HTERT RPE-1 (cell line): ENCODE results near the gene TUBB1.
"Not testable (repeated sequence)": the region's sequence is repeated elsewhere in the genome, so short reads cannot be mapped to it uniquely, and the experiment has no call there.

Experiments used
- in situ Hi-C: fragments of 300-500 bp; cut with MboI; formaldehyde crosslinking; loops from 4 replicates; pipeline ENCODE4 v1.14.3; 2020; ENCODE audit warnings: low sequenced_read_pairs

Gene TUBB1

DNA sequence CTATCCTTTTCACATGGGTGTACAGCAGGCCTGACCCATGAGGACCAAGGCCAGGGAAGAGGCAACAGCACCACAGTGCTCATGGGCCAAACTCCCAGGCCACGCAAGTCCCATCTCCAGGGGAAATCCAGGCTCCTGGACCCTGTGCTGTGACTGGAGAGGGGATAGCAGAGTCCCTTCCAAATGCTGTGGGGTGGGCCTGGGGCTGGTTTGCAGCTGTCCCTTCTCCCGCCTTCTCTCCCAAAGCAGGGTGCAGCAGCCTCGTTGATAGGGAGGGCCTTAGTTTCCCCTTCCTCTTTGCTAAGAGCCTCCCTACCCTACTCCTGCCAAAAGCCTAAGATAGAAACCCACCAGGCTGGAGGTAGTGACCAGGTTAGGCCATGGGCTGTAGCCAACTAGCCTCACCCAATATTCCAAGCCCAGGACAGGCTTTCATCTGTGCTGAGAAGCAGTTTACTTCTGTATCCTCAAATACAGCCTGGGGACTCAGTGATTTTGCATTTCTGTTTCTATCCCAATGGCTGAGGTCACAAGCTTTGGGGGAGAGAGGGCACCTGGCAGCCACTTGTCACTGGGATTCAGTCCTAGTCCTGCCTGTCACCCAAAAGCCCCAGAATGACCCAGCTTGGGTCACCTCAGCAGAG, 13.6 kb upstream of the TUBB1 start:
- in situ Hi-C loops, result no loop called here

- in situ Hi-C loops, result no loop called here
Measured at GRCh38 chr20:59006167-59006863, 12.9 kb upstream of the TUBB1 start.

- in situ Hi-C loops, result no loop called here
Measured at GRCh38 chr20:59006864-59007664, 12.2 kb upstream of the TUBB1 start, which contains the start of gene CTSZ. Gene CTSZ, minus strand, starts transcription at chr20:59007254. Its CDS starts 126 bp downstream, at chr20:59007128.

DNA sequence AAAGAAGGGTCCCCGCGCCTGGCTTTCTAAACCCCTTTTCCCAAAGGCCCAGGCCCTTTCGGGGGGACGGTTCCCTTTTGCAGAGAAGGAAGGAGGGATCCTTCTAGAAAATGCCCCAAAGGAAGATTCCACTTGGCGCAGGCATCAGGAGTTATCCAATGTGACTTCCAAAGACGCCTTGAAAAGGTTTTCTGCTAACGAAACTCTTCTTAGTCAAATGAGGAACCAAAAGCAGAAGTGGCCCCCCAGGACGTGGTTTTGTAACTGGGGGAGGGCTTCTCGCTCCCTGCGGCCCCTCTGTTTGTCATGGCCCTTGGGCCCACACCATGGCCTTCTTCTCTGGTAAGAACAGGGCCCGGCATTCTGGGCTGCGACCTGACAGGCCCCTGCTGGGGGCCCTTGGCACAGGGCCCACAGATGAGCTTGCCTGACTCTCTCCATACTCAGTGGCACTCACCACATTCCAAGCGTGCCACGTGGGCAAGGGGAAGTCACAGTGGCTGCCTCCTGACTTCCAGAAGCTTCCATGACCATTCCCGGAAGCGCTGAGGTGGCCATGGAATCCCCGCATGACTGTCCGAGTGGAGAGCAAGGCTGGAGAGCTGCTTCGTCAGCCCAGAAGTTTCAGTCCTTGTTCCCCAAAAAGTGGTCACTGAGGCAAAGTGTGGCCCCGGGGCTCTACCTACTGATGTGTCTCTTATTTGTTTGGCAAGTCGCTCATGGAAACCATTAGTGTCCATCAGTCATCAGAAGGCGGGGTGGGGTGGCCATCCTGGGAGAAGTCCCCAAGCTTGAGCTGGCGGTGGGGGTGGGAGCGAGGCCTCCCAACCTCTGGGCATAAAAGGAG, 11.3 kb upstream of the TUBB1 start:
- in situ Hi-C loops, result no loop called here

GRCh38 chr20:59008715-59009336, 10.4 kb upstream of the TUBB1 start:
- in situ Hi-C loops, result no loop called here

GRCh38 chr20:59010321-59010994, 8.8 kb upstream of the TUBB1 start:
- in situ Hi-C loops, result no loop called here

GRCh38 chr20:59010995-59011873, 8.0 kb upstream of the TUBB1 start:
- in situ Hi-C loops, result no loop called here

DNA sequence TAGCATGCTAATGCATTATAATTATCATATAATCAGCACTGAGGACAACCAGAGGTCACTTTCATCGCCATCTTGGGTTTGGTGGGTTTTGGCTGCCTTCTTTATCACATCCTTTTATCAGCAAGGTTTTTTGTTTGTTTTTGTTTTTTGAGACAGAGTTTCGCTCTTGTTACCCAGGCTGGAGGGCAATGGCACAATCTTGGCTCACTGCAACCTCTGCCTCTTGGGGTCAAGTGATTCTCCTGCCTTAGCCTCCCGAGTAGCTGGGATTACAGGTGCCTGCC, 7.4 kb upstream of the TUBB1 start:
- in situ Hi-C loops, result not testable (repeated sequence)

- in situ Hi-C loops, result no loop called here
Measured at GRCh38 chr20:59013031-59013951, 5.9 kb upstream of the TUBB1 start.

GRCh38 chr20:59013959-59014608, 5.1 kb upstream of the TUBB1 start:
- in situ Hi-C loops, result no loop called here

DNA sequence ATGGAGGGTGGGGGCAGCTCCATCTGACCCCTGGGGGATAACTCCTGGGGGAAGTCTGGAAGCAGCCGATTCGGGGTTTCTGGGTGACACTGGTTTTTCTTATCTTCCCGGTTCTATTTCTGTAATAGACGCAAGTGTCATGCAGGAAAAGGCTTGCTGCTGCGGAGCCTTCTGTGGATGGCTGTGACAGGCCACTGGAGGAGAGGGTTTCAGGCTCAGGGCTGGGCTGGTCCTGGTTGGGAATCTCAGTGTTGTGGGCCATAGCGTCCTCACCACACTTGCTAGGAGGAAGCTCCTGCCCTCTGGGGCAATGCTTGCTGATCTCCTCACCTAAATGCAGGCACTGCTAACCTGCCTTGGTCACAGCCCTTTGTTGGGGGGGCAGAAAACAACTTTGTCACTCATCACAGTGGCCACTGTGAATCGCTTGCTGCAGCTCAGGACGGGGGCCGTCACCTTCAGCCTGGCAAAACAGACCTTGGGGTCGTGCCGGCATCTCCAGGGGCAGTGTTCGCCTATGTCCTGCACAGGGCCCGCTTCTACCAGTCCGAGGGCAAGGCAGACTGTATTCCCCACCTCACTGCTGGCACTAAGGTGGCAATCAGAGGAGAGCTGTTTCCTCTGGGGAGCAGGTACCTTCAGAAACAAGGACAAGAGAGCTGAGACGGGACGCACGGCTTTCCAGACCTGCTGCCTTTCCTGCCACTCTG, 4.4 kb upstream of the TUBB1 start:
- in situ Hi-C loops, result no loop called here

DNA sequence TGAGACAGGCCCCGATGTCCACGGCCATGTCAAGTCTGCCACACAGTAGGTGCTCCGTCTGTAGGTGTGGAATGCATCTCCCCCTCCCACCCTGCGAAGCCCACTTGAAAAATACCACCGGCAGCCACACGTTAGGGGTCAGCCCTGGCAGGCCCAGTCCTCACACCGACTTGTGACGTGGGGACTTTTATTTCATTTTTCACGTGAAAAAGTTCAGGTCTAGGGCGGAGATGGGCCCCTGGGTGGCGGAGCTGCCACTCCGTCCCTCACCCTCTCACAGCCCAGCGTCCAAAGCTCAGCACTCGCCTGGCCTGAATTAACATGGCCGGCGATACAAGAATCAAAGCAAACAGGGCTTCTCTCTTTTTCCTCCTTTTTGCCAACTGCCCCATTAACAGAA, 3.8 kb upstream of the TUBB1 start:
- in situ Hi-C loops, result no loop called here

- in situ Hi-C loops, result no loop called here
Measured at GRCh38 chr20:59015812-59016711, 3.2 kb upstream of the TUBB1 start.

- in situ Hi-C loops, result no loop called here
Measured at GRCh38 chr20:59016795-59017492, 2.3 kb upstream of the TUBB1 start.

GRCh38 chr20:59017493-59018231, 1.6 kb upstream of the TUBB1 start:
- in situ Hi-C loops, result no loop called here
